HepG2 (cell line): ENCODE measurements around the gene MYH9.

ENCODE experiments used
- JUNB ChIP-seq: sonication (generic); formaldehyde crosslinking; IDR thresholded peaks from 2 replicates; pipeline ENCODE4 v1.8.0; 2022; ENCODE audit warnings: missing genetic modification reagents, mild to moderate bottlenecking, borderline replicate concordance
- KLF13 ChIP-seq: sonication (generic); formaldehyde crosslinking; IDR thresholded peaks from 2 replicates; pipeline ENCODE4 v1.4.0; 2020; ENCODE audit warnings: mild to moderate bottlenecking, missing genetic modification reagents
- MTA3 ChIP-seq: sonication (generic); formaldehyde crosslinking; IDR thresholded peaks from 2 replicates; pipeline ENCODE4 v1.4.0; 2020; ENCODE audit warnings: missing genetic modification reagents
- TF ChIP-seq, protein P1 (sequence below): sonication (generic); formaldehyde crosslinking; IDR thresholded peaks from 2 replicates; pipeline ENCODE4 v1.5.0; 2020; ENCODE audit warnings: mild to moderate bottlenecking, missing genetic modification reagents, moderate library complexity
- TF ChIP-seq, protein P2 (sequence below): IDR thresholded peaks from 2 replicates; pipeline ENCODE4 v1.6.1; 2016; ENCODE audit warnings: mild to moderate bottlenecking

DNA sequence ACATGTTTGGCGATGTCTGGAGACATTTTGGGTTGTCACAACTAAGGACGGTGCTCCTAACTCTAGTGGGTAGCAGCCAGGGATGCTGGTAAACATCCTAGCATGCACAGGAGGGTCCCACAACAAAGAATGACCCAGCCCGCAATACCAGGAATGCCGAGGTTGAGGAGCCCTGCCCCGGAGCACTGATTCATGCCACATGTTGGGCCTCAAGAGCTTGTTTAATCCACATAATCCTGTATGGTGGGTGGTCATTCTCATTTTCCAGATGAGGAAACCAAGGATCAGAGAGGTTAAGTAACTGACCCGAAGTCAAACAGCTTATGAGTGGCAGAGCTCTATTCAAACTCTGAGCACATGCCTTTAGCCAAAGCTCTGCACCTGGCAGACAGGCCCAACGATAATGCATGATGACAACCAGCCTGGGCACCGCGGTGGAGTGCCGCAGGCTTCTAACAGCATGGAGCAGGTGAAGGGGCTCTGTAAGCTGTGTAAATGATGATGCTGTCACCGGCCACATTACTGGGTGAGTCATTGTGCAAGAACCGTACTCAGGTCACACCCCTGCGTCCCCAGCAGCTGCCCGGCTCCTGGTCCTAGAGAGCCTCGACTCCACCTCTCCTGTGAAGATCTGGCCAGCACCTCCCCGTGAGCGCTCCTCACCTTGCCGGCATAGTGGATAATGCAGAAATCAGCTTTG, 76.2 kb downstream of the MYH9 start:
- no peak for TF ChIP-seq KLF13 (CRISPR knock-in tag)
- TF ChIP-seq MTA3 (CRISPR knock-in tag) = no peak
- TF ChIP-seq, protein P1, sequence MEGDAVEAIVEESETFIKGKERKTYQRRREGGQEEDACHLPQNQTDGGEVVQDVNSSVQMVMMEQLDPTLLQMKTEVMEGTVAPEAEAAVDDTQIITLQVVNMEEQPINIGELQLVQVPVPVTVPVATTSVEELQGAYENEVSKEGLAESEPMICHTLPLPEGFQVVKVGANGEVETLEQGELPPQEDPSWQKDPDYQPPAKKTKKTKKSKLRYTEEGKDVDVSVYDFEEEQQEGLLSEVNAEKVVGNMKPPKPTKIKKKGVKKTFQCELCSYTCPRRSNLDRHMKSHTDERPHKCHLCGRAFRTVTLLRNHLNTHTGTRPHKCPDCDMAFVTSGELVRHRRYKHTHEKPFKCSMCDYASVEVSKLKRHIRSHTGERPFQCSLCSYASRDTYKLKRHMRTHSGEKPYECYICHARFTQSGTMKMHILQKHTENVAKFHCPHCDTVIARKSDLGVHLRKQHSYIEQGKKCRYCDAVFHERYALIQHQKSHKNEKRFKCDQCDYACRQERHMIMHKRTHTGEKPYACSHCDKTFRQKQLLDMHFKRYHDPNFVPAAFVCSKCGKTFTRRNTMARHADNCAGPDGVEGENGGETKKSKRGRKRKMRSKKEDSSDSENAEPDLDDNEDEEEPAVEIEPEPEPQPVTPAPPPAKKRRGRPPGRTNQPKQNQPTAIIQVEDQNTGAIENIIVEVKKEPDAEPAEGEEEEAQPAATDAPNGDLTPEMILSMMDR (CRISPR knock-in tag) = no peak
- TF ChIP-seq, protein P2, sequence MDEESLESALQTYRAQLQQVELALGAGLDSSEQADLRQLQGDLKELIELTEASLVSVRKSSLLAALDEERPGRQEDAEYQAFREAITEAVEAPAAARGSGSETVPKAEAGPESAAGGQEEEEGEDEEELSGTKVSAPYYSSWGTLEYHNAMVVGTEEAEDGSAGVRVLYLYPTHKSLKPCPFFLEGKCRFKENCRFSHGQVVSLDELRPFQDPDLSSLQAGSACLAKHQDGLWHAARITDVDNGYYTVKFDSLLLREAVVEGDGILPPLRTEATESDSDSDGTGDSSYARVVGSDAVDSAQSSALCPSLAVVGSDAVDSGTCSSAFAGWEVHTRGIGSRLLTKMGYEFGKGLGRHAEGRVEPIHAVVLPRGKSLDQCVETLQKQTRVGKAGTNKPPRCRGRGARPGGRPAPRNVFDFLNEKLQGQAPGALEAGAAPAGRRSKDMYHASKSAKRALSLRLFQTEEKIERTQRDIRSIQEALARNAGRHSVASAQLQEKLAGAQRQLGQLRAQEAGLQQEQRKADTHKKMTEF (CRISPR knock-in tag) = no peak
- no peak for TF ChIP-seq JUNB
